Non-pigmented ciliary epithelial cell (primary cell): Measurements from ENCODE around the gene PCNX3.

ENCODE experiments used
- DNase-seq: peaks from one replicate; pipeline ENCODE4 v3.0.0-alpha.2; 2010; ENCODE audit warnings: low read depth

The PCNX3 gene

DNA sequence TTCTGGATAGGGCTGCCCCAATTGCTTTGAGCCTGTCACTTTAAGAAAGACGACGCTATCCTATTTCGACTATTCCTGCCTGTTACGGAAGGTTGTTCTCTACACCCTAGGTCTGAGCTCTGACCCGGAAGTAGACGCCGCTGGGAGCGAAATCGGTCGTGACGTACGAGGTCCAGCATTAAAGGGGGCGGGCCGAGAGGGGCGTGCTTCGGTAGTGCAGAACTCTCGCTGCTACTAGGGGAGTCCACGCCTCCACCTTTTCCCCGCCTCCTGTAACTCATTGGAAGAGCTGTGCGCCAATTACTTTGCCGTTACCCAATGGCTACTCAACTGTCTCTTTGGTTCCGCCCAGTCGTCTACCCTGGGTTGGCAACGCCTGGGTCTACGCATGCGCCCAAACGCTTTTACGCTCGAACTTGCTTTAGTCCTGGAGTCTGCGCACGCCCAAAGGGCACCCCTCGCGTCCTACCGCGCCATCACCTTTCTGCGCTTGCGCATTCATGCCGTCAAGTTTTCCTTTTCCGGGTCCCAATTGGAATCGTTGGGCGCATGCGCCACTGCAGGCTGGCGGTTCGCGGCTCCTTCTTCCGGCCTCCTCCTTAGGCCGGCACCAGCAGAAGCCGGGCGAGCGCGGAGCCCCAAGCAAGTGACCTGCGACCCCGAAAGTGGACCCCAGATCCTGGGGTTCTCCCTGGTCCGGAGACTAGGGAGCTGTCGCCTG lies at the start of gene PCNX3:
PCNX3 (plus strand) TSS at position 548 of the 721 bp plus-strand sequence. CDS start 536 bp downstream, outside the sequence.
- DNase-seq: peak; percentile 100

DNA sequence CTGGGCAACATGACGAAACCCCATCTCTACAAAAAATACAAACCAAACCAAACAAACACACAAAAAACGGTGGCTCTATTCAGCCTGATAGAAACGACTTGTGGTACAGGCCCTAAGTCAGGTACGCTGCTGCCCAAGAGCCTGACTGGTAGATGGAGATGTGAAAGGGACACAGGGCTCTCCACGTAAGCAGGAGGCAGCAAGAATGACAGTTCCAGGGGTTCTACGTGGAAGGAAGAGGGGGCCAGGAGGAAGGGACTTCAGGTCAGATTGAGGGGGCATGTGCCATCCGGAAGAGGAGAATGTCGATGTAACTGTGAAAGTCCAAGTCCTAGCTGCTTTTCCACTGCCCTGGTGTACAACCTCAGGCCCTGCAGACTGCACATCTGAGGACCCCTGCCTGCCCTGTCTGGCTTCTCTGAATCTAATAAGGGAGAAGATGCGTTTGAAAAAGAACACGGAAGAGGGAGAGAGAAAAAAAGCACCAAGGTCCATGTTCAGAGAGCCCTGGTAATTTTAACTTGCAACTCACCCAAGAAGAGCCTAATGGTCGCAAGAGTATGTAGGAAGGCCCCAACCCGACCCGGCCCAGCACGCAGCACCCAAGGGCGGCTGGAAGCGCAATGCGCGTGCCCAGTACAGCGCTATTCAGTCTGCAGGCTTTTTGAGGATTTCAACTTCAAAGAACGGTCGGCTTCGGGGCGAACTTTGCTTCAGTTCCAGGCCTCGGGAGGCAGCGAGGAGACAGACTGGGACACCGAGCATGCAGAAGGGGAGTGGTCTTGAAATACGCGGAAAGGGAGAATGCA lies 46.2 kb upstream of the PCNX3 start:
- DNase-seq: no peak

DNA sequence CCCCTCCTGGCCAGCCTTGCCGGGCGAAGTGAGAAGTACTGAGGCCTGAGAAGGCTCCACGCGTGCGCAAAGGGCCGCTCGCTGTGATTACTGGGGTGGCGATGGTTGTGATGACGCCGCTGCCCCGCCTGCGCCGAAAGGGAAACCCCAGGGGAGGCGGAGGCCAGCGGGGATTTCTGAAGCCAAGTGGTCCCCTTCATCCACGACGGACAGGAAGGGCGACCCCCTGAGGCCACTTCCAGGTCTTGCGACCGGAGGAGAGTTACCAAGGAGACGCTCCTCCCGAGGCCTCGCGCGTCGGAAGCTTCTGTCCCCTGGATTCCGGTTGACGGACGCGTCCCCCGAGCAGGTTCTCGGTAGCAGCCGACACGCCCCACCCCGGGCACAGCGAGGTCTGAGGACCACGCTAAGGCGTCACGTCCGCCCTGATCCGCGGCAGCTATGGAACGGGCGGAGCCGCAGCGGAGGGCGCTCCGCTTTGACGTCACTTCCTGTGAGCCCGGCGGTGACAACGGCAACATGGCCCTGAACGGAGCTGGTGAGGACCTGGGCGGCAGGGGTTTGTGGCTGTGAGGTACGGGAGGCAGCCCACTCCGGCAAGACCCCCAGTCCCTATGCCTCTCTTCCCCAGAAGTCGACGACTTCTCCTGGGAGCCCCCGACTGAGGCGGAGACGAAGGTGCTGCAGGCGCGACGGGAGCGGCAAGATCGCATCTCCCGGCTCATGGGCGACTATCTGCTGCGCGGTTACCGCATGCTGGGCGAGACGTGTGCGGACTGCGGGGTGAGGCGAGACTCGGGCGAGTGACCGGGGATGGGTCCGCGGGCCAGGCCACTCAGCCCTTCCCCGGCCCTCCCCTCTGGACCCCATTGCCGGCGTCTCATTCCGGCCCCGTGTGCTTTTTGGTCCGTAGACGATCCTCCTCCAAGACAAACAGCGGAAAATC lies 45.3 kb upstream of the PCNX3 start, which contains the start of gene ZNRD2:
ZNRD2 (plus strand) TSS at position 505 of the 946 bp plus-strand sequence; CDS start at position 520, 15 bp downstream.
- DNase-seq: peak; percentile 93

DNA sequence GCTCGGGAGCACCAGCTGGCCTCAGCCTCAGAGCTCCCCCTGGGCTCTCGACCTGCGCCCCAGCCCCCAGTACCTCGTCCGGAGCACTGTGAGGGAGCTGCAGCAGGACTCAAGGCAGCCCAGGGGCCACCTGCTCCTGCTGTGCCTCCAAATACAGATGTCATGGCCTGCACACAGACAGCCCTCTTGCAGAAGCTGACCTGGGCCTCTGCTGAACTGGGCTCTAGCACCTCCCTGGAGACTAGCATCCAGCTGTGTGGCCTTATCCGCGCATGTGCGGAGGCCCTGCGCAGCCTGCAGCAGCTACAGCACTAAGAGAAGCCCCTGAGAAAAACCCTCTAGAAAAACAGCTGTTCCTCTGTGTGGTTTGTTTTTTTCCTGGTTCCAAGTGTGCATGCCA lies 44.2 kb upstream of the PCNX3 start:
- DNase-seq: no peak

DNA sequence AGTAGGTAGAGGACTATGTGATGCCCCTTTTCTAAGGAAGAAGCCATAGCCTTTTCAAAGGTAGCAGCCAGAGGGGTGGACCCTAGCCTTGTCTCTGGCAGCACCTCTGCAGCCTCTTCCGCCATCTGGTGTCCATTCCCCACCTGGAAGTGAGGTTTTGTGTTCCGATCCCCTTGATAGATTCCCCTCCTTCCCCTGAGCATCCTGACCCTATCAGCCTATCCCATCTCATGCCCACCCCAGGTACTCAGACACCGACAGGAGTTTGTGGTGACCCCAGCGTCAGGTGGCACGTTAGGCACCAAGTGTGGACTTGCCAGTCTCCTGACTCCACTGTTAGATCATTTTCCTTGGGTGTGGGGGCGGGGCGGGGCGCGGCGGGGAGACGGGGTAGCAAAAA lies 43.6 kb upstream of the PCNX3 start:
- no peak for DNase-seq

DNA sequence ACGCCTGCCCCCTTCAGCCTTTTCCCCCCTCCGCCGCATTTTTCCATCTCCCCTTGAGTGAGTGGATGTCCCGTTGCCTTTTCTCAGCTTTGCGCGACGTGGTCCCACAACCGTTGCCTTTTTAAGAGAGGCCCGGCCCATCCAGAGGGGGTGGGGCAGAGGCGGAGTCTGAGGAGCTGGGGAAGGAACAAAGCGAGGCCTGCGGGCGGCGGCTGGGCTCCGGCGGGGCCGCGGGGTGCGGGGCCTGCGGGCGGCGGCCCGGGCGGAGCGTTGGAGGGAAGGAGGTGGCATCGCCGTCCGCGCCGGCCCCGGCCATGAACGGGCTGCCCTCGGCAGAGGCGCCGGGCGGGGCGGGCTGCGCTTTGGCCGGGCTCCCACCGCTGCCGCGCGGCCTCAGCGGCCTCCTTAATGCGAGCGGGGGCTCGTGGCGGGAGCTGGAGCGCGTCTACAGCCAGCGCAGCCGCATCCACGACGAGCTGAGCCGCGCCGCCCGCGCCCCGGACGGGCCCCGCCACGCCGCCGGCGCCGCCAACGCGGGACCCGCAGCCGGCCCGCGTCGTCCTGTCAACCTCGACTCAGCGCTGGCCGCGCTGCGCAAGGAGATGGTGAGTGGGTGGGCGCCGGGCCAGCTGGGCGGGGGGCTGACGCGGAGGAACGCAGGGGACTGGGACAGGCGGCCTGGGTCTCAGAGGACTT lies 43.1 kb upstream of the PCNX3 start, which contains the start of gene FAM89B:
FAM89B (plus strand) TSS at position 183 of the 696 bp plus-strand sequence; CDS start at position 315, 132 bp downstream.
- DNase-seq: no peak

DNA sequence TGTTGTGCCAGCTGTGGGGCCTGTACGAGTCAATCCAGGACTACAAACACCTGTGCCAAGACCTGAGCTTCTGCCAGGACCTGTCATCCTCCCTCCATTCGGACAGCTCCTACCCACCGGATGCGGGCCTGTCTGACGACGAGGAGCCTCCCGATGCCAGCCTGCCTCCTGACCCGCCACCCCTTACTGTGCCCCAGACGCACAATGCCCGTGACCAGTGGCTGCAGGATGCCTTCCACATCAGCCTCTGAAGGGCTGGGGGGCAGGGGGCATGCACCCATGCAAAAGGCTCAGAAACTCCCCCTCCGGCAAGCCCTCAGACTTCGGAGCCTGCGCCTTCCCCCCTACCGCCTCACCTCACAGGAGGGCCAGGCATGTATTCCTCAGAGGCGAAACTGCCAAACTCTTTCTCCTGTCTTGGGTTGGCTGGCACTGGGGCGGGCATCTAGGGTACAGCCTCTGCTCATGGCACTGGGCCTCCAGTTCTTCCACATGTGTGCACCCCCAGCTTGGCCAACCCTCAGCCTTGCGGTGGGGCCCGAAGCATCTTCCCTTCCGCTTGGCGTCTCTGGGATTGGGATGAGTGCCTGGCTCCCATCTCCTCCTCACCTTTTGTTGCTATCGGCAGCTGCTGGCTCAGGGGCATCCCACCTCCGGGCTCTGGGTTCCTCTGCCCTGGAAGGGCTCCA lies 42.0 kb upstream of the PCNX3 start:
- no peak for DNase-seq

DNA sequence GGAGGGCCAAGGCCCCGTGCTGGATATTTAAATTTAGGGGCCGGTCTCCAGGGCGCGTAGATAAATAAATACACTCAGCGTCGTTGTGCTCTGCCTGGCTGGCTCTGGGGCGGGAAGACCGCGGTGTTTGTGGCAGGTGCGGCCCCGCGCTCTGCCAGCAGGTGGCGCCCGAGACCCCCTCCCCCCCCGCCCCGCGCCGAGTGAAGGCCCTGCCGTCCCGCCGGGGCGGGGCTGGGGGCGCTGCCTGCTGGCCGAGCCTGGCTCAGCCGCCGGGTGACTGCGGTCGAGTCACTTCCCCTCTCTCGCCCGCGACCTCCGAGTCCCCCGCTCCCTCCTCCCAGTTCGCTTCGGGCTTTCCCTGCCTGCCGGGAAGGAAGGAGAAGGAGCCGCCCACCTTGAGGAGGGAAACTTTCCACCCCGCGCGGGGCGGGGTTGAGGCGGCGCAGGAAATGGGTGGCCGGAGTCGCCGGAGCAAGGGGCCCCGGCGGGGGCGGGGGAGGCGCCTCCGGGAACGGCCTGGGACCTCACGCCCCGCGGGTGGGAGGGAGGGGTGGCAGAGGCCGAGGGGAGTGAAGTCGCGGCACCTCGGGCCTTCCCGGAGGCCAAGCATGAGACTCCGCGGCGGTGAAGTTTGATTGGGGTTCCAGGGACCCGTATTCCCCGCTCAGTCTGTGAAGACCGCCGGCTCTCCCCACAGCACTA lies 41.3 kb upstream of the PCNX3 start:
- peak; percentile 63 for DNase-seq

DNA sequence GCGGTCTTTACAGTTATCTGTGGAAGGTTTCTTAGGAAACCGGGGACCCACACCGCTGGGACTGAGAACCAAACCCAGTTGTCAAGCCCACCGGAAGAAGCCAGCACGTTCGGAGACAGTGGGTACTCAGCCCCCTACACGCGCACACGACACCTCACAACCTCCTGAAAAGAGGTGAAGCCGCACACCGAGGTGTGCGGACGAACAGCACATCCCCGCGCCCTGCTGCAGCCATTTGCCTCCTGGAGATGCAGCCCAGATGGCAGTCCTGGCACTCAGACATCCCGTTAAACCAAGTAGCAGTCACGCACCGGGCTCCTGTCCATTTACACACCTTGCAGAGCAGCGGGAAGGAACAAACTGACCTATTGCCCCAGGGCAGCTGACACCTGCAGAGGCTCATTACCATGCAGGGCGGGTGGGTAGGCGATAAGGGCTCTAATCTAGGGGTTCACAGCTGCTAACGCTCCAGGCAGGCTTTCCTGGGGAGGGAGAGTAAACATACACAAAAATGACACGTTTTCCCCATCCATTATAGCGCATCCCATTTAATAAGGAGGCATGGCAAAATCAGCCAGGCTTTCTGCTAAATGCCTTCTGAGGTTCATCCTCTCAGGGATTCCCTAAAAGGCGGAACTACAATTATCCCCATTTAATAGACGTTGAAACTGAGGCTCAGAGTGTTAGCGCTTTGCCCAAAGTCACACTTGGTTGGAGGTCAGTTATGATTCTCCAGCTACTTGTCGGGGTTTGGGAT lies 40.6 kb upstream of the PCNX3 start:
- no peak for DNase-seq

DNA sequence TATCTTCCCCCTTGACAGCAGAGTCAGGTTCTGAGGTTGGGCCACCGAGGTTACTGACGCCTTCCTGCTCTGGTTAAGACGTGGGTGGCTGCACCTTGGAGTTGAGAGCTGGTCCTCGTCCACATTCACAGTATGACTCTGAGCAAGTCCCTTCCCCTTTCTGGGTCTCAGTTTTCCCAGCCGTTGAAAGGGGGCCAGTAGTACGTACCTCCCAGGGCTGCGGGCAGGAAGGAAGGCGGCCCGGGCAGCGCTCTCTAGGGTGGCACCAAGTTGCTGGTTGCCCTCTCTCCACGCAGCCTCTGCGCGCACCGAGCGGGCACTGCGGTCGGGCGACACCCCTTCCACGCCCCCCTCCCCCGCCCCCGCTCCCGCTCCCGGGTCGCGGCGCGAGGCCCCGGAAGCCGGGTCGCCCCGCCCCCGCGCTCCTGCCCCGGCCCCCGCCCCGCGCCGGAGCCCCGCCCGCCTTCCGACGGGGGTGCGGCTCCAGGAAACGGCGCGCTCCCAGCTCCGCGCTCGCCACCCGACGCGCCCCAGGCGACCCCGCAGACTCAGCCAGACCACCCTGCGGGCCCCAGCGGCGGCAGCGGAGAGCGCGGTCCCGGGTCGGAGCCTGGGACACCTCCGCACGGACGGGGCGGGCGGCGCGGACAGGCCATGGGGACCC lies 39.9 kb upstream of the PCNX3 start, which contains the start of gene EHBP1L1:
EHBP1L1 (plus strand) TSS at position 486 of the 664 bp plus-strand sequence. CDS start 250 bp downstream, outside the sequence.
- no peak for DNase-seq

DNA sequence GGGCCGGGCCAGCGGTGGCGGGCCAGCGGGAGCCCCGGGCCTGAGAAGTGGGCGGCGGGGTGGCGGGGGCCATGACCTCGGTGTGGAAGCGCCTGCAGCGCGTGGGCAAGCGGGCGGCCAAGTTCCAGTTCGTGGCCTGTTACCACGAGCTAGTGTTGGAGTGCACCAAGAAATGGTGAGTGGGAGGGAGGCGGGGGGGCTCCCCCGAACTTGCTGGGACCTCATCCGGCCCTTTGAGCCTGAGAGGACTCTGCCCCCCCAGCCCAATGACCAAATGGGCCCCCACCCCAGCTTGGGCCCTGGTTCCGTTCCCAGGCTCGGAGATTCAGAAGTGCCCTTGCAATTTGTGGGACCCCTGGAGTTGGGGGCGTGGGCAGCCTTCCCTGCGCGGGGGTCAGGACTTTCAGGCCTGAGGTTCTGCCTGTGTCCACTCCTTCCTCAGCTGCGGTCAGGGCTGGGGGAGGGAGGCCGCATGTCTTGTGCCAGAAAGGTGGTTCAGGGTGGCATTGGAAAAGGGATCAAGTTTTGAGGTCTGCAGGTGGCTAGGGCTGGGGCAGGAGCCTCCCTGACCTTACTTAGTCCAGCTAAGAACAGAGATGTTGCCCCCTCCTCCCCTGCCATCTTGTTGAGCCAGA lies 39.2 kb upstream of the PCNX3 start:
- DNase-seq: no peak

DNA sequence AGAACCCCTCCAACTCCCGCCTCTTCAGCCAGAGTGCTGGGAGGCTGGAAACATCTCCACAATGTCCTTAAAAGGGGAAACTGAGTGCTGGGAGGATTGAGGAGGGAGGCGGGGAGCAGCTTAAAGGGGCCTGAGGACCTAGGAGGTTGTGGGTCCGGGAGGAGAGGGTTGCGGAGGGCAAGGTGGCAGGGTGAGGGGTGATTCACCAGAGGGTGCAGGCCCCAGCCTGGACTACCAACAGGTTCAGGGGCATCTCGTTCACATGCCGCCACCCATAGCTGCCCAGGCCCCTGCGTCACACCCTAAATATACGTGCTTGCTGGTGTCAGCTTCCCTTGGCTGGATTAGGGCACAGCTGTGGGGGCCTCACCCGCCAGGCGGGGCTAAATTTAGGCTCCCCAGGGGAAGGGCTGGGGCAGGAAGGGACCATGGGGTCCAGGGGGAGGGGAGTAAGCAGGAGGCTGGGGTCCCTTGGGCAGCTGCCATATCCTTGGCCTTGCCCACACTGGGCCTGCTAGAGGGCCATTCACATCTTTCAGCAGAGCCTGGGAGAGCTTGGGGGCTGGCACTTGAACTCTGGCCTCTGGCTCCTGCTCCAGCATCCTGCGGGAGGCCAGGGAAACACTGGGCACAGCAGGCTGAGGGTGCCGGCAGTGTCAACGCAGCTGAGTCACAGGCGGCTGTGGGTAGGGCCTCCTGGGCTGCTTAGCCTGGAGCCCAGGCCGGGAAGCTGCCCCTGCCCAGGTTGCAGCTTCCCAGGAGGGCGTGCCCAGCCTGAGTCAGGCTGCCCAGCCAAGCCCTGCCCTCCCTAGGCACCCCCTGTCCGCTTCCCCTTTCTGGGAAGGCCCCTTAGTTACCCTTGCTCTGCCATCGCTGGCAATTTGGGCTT lies 38.5 kb upstream of the PCNX3 start:
- DNase-seq: no peak

DNA sequence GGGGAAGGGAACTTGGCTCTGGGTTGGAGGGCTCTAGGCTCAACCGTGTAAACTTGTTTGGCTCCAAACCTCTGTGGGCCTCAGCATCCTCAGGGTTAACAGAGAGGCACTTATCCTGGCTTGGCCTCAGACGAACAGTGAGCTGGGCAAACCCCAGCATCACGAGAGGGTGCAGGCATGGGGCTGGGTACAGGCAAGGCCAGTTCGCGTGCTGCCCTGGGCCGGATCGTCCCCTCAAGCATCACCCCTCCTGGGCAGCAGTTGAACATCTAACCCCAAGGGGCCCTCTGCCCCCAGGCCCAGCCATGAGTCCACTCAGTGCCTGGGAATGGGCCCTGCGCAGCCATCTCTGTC lies 37.8 kb upstream of the PCNX3 start:
- no peak for DNase-seq

DNA sequence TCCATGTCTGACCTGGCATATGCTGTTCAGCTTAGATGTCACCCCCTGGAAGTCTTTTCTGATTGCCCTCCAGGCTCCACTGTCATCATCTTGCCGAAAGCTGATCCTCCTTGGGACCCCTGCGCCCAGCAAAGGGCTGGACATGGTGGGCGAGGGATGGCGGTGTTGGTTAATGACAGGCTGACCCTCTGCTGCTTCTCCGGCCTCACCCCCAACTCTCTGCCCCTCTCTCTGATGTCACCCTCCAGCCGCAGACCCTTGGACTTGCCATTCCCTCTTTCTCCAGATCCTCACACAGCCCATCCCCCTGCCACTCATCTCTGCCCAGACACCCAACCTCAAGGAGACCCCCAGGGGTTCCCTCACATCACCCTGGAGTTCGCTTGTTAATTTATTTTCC lies 37.4 kb upstream of the PCNX3 start:
- DNase-seq: no peak

DNA sequence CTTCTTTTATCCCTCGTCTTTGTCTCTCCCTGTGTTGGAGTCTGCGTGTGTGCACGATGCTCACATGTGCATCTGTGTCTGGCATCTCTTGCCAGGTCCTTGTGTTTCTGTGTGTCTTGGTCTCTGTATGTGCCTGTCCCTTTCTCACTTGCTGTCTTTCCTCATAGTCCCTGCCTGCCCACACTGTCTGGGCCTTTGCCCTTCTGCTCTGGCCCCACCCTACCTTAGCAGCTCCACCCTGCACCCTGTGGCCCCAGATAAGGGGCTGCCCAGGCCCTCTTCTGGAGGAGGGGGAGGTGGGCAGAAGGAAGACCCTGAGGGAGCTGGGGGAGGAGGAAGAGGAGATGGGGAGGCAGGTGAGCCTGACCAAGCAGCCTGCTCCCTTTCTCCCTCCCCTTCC lies 36.9 kb upstream of the PCNX3 start:
- DNase-seq: no peak

DNA sequence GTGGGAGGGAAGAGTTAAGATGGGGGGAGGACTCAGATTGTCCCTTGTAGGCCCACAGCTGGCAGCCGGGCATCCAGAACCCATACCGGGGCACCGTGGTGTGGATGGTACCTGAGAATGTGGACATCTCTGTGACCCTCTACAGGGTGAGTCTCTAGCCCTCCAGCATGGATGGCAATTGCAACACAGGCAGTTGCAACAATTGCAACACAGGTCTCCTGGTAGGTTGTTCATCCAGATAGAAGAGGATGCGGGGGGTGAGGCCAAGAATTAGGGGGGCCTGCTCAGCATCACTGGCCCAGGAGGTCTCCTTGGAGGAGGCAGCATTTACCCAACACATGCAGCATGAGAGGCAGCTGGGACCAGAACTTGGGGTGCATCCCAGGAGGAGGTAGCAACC lies 36.3 kb upstream of the PCNX3 start:
- DNase-seq: no peak

DNA sequence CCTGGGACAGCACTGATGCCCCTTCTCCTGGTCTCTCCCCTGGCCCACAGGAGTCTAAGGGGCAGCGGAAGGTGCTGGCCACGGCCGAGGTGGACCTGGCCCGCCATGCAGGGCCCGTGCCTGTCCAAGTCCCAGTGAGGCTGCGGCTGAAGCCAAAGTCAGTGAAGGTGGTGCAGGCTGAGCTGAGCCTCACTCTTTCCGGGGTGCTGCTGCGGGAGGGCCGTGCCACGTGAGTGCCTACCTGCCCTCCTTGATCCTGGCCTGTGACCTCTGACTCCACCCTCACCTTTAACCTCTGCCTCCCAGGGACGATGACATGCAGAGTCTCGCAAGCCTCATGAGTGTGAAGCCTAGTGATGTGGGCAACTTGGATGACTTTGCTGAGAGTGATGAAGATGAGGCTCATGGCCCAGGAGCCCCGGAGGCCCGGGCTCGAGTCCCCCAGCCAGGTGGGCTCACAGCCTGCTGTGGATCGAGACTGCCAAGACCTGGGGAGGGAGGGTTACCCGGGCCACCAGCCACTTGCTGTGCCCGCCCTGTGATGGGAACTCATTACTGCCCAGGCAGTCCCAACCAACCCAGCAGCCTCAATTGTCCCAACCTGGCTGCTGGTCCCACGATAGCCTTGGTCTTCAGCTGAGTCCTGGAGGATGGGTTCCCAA lies 35.4 kb upstream of the PCNX3 start:
- no peak for DNase-seq
